Anterior cingulate cortex (tissue), 58 donors: Measurements from ENCODE around the gene SEZ6L.

Experiments used
- DNase-seq, 58 donors: peaks; one replicate each; lab custom pipeline; 2025; lab: John Stamatoyannopoulos, UW

The SEZ6L gene

DNA sequence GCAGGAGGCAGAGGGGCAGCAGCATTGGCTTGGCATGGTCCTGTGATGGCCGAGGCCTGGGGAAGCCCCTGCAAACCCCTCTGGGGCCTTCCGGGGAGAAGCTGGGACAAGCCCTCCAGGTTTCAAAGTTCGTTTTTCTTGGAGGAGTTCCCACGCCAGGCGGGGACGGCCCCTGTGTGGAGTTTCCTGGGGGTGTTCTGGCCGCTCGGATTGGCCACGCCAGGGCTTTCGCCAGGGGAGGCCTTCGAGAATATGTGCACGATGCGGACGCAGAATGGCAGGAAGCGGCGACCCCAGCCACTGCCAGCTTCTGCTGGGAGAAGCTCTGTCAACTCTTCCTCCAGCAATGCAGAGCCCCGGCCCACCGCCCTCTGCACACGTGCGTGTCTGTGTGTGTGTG is 157.5 kb downstream of the SEZ6L start:
- no peak for DNase-seq

DNA sequence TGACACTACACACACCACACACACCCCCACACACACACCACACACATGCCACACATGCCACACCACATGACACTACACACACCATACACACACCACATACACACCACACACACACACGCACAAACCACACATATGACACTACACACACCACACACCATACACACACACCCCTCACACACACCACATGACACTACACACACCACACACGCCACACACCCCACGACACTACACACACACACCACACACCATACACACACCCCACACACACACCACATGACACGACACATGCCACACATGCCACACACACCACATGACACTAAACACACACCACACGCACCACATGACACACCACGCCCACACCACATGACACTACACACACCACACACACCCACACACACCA is 158.0 kb downstream of the SEZ6L start:
- no peak for DNase-seq

DNA sequence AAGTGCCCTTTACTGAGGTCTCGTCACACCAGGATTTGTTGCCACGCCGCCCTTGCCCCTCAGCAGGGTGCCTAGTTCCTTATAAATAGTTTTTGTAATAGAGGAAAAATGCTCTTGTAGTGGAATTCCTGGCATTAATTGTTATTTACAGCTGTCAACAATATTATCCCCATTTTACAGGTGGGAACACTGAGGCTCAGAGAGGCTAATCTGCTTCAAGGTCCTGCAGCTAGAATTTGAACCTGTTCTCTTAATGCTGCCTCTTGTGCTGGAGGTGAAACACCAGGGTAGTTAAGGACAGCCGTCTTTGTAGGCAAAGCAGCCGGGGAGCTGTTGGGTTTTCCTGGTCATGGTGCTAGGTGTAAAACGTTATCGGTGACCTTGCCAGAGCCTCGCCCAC is 159.0 kb downstream of the SEZ6L start:
- no peak for DNase-seq

- DNase-seq, result peak in 36 of 58 donors; percentile 1 to 66 (median 20)
Measured at GRCh38 chr22:26330971-26331625, 161.8 kb downstream of the SEZ6L start.

DNA sequence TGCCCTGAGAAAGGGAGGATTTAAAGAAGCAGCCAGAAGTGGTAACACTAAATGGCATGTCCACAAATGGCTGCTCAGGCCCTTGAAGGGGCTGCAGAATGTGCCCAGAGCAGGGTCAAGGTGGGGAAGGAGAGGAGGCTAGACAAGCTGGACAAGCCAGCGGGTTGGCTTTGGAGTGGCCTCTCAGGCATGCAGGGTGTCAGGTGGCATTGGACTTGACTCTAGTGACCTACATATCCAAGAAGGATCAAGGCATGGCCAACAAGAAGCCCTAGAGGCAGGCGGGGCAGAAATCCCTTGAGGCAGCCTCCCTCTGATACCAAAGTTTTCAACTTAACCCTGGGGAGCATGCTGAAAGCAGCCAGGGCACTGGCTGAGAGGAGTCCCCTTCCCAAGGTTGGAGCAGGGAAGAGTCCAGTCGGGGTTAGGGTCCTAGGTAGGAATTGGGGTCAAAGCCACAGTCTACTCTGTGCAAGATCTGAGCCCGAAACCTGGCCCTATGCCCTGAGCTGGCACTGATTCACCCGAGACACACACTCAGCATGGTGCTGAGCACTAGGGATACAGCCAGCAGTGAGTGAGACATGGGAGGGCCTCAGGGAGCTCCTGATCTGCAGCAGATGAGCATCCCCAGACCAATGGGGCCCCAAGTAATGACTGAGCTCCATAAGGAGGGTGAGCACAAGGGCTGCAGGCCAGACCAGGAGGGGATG is 164.0 kb downstream of the SEZ6L start:
- DNase-seq, result no peak

- no peak for DNase-seq
Measured at GRCh38 chr22:26334232-26334631, 165.0 kb downstream of the SEZ6L start.

DNA sequence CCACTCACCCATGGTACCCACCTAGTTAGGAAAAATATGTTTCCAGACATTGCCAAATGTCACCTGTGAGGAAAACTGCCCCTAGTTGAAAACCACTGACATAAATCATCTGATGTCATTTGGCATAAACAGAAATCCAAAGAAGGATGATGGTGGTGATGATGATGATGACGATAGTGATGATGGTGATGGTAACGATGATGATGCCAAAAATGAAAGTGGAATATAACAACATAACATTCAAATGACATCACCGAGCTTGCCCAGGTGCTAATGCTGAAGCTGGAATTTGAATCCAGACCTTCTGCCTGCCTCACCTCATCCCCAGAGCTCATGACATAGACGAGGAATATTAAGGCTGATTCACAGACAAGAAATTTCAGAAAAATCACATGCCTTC is 167.5 kb downstream of the SEZ6L start:
- DNase-seq, result no peak

GRCh38 chr22:26339755-26340154 is 170.5 kb downstream of the SEZ6L start:
- DNase-seq, result peak in 1 of 58 donors; percentile 2

DNA sequence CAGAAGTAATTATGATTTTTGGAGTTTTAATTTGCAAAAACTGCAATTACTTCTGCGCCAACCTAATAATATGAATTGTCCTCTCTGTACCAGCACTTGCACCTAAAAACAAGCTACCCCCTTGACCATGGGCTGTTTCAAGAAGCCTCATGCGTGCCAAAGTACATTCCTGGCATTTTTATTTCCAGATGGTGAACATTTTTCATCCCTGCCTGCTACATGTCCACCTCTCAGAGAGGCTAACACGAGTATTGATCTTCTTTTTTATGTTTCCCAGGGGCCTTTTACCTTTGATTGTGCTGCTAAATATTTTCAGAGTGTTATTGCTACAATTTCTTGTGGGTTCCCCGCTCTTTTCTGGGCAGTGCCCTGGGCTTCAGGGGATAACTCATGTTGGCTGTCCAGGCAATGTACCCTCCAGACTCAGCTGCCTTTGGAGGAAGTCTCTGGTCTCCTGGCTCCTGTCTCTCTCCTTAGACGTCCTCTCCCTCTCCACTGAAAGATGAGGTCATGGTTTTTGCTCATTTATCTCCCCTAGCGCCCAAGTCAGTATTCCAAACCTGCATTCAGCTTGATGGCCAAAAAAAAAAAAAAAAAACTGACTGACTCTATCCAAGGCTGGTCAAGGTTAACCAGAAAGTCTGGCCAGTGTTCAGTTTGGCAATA is 173.6 kb downstream of the SEZ6L start:
- DNase-seq, result no peak

- peak in 4 of 58 donors; percentile 18 to 31 (median 24) for DNase-seq
Measured at GRCh38 chr22:26345496-26345895, 176.2 kb downstream of the SEZ6L start.

DNA sequence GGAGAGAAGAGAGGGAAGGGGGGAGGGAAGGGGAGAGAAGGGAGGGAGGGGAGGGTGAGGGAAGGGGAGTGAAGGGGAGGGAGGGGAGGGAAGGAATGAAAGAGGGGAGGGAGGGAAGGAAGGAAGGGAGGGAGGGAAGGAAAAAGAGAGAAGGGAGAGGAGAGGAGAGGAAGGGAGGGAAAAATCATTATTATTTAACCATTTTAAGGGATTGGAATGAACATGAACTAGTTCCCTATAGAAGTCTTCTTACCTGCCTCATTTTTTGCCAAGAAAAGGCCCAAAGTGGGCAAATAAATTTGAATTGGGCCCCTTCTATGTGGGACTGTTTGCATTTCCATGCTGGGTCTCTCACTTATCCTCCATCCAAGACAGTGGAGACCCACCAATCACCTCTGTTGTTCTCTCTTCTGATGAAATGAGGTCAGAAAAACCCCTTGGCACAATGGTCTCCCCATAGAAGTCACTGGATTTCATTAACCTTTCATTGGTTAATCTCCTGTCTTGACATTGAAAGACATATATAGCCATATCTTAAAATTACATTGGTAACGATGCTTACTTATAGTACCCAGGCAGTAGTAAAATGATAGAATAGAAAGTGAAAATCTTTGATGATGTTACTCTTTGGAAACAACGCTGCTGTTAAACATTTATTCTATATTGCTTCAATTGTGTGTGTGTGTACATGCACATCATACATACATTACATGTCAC is 179.7 kb downstream of the SEZ6L start:
- no peak for DNase-seq

GRCh38 chr22:26354707-26355106 is 185.4 kb downstream of the SEZ6L start:
- DNase-seq, result peak in 2 of 58 donors; percentile 5 to 20

DNA sequence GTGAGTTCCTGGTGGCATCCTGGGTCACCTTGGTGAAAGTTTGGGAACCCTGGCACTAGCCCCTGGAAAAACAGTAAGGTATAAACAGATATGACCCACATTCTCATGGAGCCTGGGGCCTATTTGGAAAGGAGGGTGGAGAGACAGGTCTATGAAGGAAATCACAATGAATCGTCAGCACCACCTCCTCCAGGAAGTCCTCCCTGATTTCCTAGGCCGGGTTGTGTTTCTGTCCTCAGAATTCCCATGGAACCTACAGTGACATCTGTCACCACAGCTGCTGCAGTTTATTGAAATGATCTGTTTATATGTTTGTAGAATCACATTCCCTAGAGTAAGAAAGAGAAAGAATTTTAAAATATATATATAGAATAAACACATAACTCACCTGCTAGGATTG is 188.0 kb downstream of the SEZ6L start:
- DNase-seq, result no peak

GRCh38 chr22:26357813-26358212 is 188.6 kb downstream of the SEZ6L start:
- no peak for DNase-seq

GRCh38 chr22:26359156-26359555 is 189.9 kb downstream of the SEZ6L start:
- DNase-seq, result no peak

DNA sequence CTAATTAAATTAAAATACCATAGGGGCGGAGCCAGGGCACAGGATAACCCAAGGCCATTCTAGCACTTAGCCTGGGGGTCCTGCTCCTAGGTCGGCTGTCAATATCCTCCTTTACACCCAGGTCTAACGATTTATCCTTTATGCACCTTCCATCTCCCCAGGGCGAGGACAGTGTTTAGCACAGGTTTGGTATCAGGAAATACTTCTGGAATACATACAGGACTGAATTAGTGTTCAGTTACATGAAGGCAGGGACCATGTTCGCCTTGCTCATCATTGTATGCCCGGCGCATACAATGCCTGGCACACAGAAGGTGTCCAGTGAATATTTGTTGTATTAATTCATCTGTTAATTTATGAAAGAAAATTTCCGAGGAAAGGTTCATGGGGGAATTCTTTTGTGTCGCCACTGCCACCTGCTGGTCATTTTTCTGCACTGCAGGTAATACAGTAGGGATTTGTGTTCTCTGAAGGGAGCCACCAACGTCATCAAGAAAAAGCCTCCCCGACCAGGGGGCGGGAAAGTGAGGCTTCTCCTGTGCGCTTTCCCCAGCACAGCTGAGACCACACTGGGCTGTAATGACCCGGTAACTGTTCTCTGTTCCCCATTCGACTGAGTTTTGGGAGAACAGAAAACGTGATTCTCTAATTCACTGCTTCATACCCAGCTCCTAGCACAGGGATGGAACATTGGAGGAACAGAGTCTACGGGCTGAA is 191.1 kb downstream of the SEZ6L start:
- DNase-seq, result peak in 53 of 58 donors; percentile 5 to 77 (median 43)

GRCh38 chr22:26362471-26362870 is 193.2 kb downstream of the SEZ6L start:
- no peak for DNase-seq

DNA sequence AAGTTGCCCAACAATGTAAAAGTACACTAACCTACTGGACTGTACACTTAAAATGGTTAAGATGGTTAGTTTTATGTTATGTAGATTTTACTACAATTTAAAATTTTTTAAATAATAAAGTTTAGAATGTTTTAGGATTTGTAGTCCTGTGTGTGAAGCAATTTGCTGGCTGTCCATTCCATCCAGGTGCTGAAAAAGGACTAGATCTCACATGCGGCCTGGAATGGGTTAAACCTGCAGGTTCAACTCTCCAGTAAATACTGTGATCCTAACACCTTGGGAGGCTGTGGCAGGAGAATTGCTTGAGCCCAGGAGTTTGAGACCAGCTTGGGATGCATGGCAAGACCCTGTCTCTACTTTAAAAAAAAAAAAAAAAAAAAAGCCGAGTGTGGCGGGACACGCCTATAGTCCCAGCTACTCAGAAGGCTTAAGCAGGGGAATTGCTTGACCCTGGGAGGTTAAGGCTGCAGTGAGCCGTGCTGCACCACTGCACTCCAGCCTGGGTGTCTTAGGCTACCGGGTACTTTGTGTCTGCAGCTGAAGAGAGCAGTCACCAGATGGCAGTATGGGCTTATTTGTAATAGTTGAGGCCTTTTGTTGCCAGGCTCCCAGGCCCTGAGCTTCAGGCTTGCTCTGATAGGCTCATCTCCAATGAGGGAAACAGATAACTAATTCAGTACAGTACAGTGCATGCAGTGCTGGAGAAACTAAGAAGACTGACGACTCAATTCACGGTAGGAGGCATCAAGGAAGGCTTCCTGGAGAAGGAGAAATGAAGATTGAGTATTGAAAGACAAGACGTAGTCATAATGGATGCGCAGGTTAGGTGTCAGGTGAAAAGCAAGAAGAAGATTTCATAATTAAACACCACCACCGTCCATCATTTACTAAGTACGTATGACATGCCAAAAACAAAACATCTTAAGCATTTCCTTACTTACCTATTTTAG is 195.1 kb downstream of the SEZ6L start:
- peak in 44 of 58 donors; percentile 1 to 73 (median 28) for DNase-seq
